Stimulated activated CD8-positive, alpha-beta memory T cell treated with anti-CD3 and anti-CD28 coated beads, Interleukin-12 subunit alpha, Interleukin-12 subunit beta, amount 100 ng/mL, for 1 hour (primary cell): ENCODE results near the gene OR13D1.
"Not testable (repeated sequence)": the region's sequence is repeated elsewhere in the genome, so short reads cannot be mapped to it uniquely, and the experiment has no call there.

Experiments used
- DNase-seq: peaks from one replicate; pipeline ENCODE4 v3.0.0-alpha.2; 2020; ENCODE audit warnings: low read depth

The OR13D1 gene

GRCh38 chr9:104694218-104694617 is at the start of gene OR13D1:
OR13D1 (plus strand) TSS chr9:104694518; CDS start chr9:104694518, 0 bp downstream.
- DNase-seq = no peak

- no peak for DNase-seq
These were observed 35.7 kb upstream of the OR13D1 start for GRCh38 chr9:104658496-104659195.

- no peak for DNase-seq
These were observed 18.7 kb upstream of the OR13D1 start for GRCh38 chr9:104675611-104676010.

- DNase-seq = no peak
These were observed 11.7 kb upstream of the OR13D1 start for GRCh38 chr9:104682642-104683041.

- no peak for DNase-seq
These were observed 8.2 kb upstream of the OR13D1 start for GRCh38 chr9:104686081-104686480.

- DNase-seq = no peak
These were observed 6.0 kb downstream of the OR13D1 start for GRCh38 chr9:104700306-104700705.

- not testable (repeated sequence) for DNase-seq
These were observed 14.4 kb downstream of the OR13D1 start for GRCh38 chr9:104708737-104709136.

- DNase-seq = no peak
These were observed 17.3 kb downstream of the OR13D1 start for GRCh38 chr9:104711604-104712003.

GRCh38 chr9:104725014-104725413 is 30.7 kb downstream of the OR13D1 start:
- DNase-seq = no peak

GRCh38 chr9:104738452-104738851 is 44.1 kb downstream of the OR13D1 start:
- no peak for DNase-seq

- DNase-seq = no peak
These were observed 46.3 kb downstream of the OR13D1 start for GRCh38 chr9:104740621-104741020.

- no peak for DNase-seq
These were observed 49.2 kb downstream of the OR13D1 start for GRCh38 chr9:104743376-104743985.
